A673 (cell line): ENCODE data around the gene NCAPG2. TPM values are rescaled to one million over a fixed set of nuclear protein-coding genes. Genes with fewer than 3 reads are reported as not detected.
"Not testable (repeated sequence)": the region's sequence is repeated elsewhere in the genome, so short reads cannot be mapped to it uniquely, and the experiment has no call there.

ENCODE experiments used
- BruUV-seq: library from RNA; stranded (reverse); fragments of 400-500 nt; replicated peaks from 2 replicates; lab custom pipeline; 2021; lab: Mats Ljungman, UMichigan
- CTCF ChIA-PET: fragments of 300-600 bp; sonication (Branson Sonifier 250); formaldehyde crosslinking; loops from one replicate; lab custom pipeline; 2022; ENCODE audit warnings: antibody characterized with exemption; lab: Charles Lee
- POLR2A ChIA-PET: fragments of 300-600 bp; sonication (Branson Sonifier 250); formaldehyde crosslinking; loops from one replicate; lab custom pipeline; 2022; ENCODE audit warnings: antibody characterized with exemption; ENCODE audit not compliant: low non-redundant PET; lab: Charles Lee
- DNase-seq: peaks from one replicate; pipeline ENCODE4 v3.0.0-alpha.2; 2015; ENCODE audit warnings: low spot score
- H3K27ac ChIP-seq: fragments of 200-600 bp; sonication (generic); 2 replicates; pipeline ENCODE4 v1.5.1; 2016; ENCODE audit warnings: mixed run types, low read depth, mild to moderate bottlenecking, mixed read lengths, antibody characterized with exemption, low read length; ENCODE audit not compliant: poor library complexity, severe bottlenecking
- H3K27me3 ChIP-seq: fragments of 200-600 bp; sonication (generic); replicated peaks from 2 replicates; pipeline ENCODE4 v1.6.1; 2017; ENCODE audit warnings: mixed run types, low read depth, mild to moderate bottlenecking, mixed read lengths, antibody characterized with exemption, low read length; ENCODE audit not compliant: insufficient read depth, poor library complexity
- H3K36me3 ChIP-seq: fragments of 200-600 bp; sonication (generic); 2 replicates; pipeline ENCODE4 v1.6.1; 2016; ENCODE audit warnings: mixed run types, mild to moderate bottlenecking, mixed read lengths, antibody characterized with exemption, low read length; ENCODE audit not compliant: insufficient read depth, poor library complexity, severe bottlenecking
- H3K4me1 ChIP-seq: fragments of 200-600 bp; sonication (generic); 2 replicates; pipeline ENCODE4 v1.6.1; 2017; ENCODE audit warnings: mixed run types, mild to moderate bottlenecking, mixed read lengths, antibody characterized with exemption, low read length; ENCODE audit not compliant: insufficient read depth, poor library complexity, severe bottlenecking
- H3K4me3 ChIP-seq: fragments of 200-600 bp; sonication (generic); 2 replicates; pipeline ENCODE4 v1.5.1; 2016; ENCODE audit warnings: low read depth, mixed run types, mild to moderate bottlenecking, mixed read lengths, low read length; ENCODE audit not compliant: poor library complexity, severe bottlenecking
- H3K9me3 ChIP-seq: fragments of 200-600 bp; sonication (generic); 2 replicates; pipeline ENCODE4 v1.6.1; 2016; ENCODE audit warnings: mixed run types, low read depth, mild to moderate bottlenecking, mixed read lengths, antibody characterized with exemption, low read length; ENCODE audit not compliant: poor library complexity, severe bottlenecking
- EZH2 ChIP-seq: fragments of 200-600 bp; sonication (generic); IDR thresholded peaks from 2 replicates; pipeline ENCODE4 v1.6.1; 2017; ENCODE audit warnings: borderline replicate concordance, low read depth, mild to moderate bottlenecking, mixed read lengths, antibody characterized with exemption, low read length; ENCODE audit not compliant: poor library complexity, severe bottlenecking
- intact Hi-C: fragments of 100-400 bp; cut with micrococcal nuclease; formaldehyde crosslinking; loops from one replicate; pipeline ENCODE4 v1.10.0; 2022; ENCODE audit not compliant: unreplicated experiment
- total RNA-seq: library from RNA; stranded (reverse); gene quantifications from 2 replicates; pipeline ENCODE4 v1.2.3, GENCODE V29; 2021
- TF ChIP-seq, protein P1 (sequence below): fragments of 300-800, 200-600 bp; sonication (generic); conservative IDR thresholded peaks from 2 replicates; pipeline ENCODE4 v1.5.1; 2017; ENCODE audit warnings: low read depth, mild to moderate bottlenecking, antibody characterized with exemption, low read length, moderate library complexity, mixed read lengths

NCAPG2 gene
- total RNA-seq, 1 experiment from 2014 or later = 127 TPM

DNA sequence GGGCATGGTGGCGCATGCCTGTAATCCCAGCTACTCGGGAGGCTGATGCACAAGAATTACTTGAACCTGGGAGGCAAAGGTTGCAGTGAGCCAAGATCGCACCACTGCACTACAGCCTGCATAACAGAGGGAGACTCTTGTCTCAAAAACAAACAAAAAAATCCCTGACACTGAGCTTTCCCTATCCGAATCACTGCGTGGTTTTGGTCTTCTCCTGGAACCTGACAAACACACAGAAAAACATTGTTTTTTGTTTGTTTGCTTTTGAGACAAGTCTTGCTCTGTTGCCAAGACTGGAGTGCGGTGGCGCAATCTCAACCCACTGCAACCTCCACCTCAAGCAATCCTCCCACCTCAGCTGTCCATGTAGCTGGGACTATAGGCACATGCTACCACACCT is 66.6 kb downstream of the NCAPG2 start:
- Histone ChIP-seq H3K9me3 (no peaks in the 10 kb centered on the region), H3K27ac (no peak overlapping the region), H3K27me3 (no peaks in the 10 kb centered on the region), H3K36me3 (peaks cover 20% of the 10 kb centered on the region), H3K4me1 (no peaks in the 10 kb centered on the region), H3K4me3 (no peak overlapping the region)
- CTCF ChIA-PET = no interaction called here
- no peak for DNase-seq
- intact Hi-C loops = no loop called here
- no peak for TF ChIP-seq EZH2
- TF ChIP-seq, protein P1, sequence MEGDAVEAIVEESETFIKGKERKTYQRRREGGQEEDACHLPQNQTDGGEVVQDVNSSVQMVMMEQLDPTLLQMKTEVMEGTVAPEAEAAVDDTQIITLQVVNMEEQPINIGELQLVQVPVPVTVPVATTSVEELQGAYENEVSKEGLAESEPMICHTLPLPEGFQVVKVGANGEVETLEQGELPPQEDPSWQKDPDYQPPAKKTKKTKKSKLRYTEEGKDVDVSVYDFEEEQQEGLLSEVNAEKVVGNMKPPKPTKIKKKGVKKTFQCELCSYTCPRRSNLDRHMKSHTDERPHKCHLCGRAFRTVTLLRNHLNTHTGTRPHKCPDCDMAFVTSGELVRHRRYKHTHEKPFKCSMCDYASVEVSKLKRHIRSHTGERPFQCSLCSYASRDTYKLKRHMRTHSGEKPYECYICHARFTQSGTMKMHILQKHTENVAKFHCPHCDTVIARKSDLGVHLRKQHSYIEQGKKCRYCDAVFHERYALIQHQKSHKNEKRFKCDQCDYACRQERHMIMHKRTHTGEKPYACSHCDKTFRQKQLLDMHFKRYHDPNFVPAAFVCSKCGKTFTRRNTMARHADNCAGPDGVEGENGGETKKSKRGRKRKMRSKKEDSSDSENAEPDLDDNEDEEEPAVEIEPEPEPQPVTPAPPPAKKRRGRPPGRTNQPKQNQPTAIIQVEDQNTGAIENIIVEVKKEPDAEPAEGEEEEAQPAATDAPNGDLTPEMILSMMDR = no peak
- POLR2A ChIA-PET = no interaction called here
- no TSS peak for BruUV-seq

DNA sequence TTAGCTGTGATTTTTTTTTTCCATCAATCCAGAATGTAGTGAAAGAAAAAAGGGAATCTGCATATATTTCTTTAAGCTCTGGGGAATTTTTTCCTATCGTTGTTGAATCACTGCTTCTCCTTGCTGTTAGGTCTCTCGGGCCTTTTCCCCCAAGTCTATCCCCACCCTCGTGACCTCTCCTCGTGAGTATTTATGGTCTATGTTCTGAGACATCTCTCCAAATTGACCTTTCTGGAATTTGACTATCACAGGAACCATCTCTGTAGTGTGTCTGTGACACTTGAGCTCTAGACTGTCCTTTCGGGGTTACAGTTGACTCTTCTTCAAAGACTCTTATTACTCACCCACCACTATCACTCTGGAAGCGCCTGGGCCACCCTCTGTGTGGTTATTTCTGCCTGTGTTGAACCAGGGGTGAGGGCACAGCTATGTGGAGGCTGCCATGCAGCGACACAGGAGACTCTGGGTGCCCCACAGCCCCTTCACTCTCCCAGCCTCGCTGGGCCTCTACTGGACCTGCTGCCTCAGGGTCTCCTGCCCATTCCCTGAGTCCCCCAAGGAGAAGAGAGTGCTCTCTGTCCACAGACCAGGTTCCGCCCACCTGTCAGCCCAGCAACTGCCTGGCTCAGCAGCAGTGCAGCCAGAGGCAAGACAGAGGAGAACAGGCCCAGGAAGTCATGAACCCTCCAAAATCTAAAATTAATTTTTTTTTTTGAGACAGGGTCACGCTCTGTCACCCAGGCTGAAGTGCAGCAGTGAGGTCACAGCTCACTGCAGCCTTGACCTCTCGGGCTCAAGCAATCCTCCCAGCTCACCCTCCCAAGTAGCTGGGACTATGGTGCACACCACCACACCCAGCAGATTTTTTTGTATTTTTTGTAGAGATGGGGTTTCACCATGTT is 71.3 kb downstream of the NCAPG2 start:
- H3K27ac ChIP-seq = no peak overlapping the region
- POLR2A ChIA-PET = no interaction called here
- H3K9me3 ChIP-seq = no peaks in the 10 kb centered on the region
- H3K4me3 ChIP-seq = no peak overlapping the region
- H3K36me3 ChIP-seq = peaks cover 14% of the 10 kb centered on the region
- CTCF ChIA-PET = no interaction called here
- TF ChIP-seq, protein P1 = no peak
- no peak for TF ChIP-seq EZH2
- H3K4me1 ChIP-seq = no peaks in the 10 kb centered on the region
- BruUV-seq = no TSS peak
- intact Hi-C loops = no loop called here
- H3K27me3 ChIP-seq = no peaks in the 10 kb centered on the region
- DNase-seq = no peak

DNA sequence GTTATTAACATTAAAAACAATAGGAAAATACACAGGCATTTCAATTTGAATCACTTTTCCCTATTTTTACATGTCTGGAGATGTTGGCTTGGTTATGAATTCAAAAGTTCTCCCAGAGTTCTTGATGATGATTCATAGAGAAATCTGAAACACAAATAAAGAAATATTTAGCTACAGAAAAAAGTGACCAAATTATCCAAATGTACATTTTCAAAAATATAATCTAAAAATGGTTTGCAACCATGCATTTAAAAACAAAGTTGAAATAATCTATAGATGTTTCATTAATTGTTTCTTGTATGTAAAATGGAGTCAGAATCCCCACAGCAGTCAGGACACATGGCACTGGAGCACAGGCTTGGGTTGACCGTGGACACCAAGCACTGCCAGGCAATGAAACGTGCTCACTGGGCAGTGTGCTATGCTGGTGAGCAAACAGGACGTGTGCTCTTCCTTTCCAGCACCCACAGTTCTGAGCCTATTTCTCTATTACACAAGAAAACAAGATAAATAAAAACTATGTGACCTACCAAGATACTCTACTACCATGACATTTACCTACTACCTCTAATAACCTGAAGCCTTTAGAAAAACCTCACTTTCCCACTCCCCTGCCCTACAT is 72.9 kb downstream of the NCAPG2 start:
- BruUV-seq = no TSS peak
- Histone ChIP-seq H3K27me3 (no peaks in the 10 kb centered on the region), H3K4me3 (no peak overlapping the region), H3K27ac (no peak overlapping the region), H3K4me1 (no peaks in the 10 kb centered on the region), H3K9me3 (no peaks in the 10 kb centered on the region), H3K36me3 (peaks cover 19% of the 10 kb centered on the region)
- no peak for DNase-seq
- POLR2A ChIA-PET = no interaction called here
- CTCF ChIA-PET = no interaction called here
- intact Hi-C loops = no loop called here
- TF ChIP-seq, protein P1 = no peak
- no peak for TF ChIP-seq EZH2

DNA sequence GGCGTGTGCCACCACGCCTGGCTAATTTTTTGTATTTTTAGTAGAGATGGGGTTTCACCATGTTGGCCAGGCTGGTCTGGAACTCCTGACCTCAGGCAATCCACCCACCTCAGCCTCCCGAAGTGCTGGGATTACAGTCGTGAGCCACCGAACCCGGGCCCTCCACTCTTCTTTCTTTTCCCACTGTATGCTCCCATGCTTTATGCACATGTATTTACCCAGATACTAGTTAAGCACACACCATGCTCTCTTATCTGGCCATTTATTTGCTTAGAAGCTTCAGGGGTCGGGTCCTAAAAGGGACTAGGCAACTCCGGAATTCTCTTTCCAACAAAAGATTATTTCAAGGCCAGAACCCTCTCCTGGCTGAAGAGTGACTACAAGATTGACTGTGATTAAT is 78.3 kb downstream of the NCAPG2 start:
- H3K4me3 ChIP-seq, CTCF ChIA-PET, H3K4me1 ChIP-seq, DNase-seq, H3K27me3 ChIP-seq, POLR2A ChIA-PET, intact Hi-C loops, H3K27ac ChIP-seq, BruUV-seq, H3K9me3 ChIP-seq: not testable (repeated sequence)
- H3K36me3 ChIP-seq = peaks cover 19% of the 10 kb centered on the region
